PC-9 (cell line): ENCODE results near the gene COTL1.

Experiments used
- CTCF ChIP-seq: fragments of 200-600 bp; sonication (generic); conservative IDR thresholded peaks from 2 replicates; pipeline ENCODE4 v1.6.1; 2017; ENCODE audit warnings: mixed run types, antibody characterized with exemption, mild to moderate bottlenecking, moderate library complexity
- EZH2 ChIP-seq: fragments of 200-600 bp; sonication (generic); IDR thresholded peaks from 2 replicates; pipeline ENCODE4 v1.8.0; 2017; ENCODE audit warnings: antibody characterized with exemption, low read depth

GRCh38 chr16:84579936-84580335, 37.9 kb downstream of the COTL1 start:
- TF ChIP-seq CTCF (no peak), EZH2 (no peak)
